Prostate gland (tissue), 2 donors: ENCODE data around the gene CDHR2.

Experiments used
- POLR2A ChIP-seq: fragments of 450-650 bp; IDR thresholded peaks from one replicate; pipeline ENCODE4 v1.6.1; 2016; ENCODE audit warnings: antibody characterized with exemption, mild to moderate bottlenecking
- TF ChIP-seq, protein P1 (sequence below), 4 experiments: fragments of 200-600 bp in 2 of 4; fragments of 450-650 bp in 2 of 4; sonication (generic) in 2 of 4; IDR thresholded peaks; 1 replicate in 3 of 4; 2 replicates in 1 of 4; pipeline ENCODE4 v1.5.1; 2016 to 2019; ENCODE audit warnings: antibody characterized with exemption in 4 of 4, mild to moderate bottlenecking in 2 of 4, moderate library complexity in 2 of 4

DNA sequence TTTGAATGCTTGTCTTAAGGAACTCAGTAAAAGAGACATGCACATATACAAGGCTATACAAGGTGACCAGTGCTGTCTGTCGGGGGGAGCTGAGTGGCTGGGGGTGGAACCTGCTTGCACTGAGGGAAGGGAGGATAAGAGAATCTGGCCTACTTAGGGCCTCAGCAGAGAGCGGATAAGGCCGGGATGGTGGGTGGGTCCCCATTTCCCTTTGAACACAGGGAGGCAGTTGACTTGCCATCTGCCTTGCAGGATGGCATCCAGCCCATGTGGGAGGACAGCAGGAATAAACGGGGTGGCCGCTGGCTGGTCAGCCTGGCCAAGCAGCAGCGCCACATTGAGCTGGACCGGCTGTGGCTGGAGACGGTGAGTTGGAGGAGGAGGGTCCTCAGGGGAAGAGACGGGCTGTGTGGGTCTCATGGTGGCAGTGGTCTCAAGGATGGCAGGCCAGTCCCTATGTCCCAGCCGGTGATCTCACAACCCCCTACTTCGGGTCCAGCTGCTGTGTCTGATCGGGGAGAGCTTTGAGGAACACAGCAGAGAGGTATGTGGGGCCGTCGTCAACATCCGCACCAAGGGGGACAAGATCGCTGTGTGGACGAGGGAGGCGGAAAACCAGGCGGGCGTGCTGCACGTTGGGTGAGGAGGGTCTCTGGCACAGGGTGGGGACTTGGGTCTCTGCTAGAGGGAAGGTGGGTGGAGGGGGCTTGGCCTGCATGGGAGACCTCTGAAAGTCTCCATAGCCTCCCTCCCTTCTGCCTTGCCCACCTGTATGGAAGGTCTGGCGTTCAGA is 95.9 kb downstream of the CDHR2 start:
- TF ChIP-seq, protein P1, sequence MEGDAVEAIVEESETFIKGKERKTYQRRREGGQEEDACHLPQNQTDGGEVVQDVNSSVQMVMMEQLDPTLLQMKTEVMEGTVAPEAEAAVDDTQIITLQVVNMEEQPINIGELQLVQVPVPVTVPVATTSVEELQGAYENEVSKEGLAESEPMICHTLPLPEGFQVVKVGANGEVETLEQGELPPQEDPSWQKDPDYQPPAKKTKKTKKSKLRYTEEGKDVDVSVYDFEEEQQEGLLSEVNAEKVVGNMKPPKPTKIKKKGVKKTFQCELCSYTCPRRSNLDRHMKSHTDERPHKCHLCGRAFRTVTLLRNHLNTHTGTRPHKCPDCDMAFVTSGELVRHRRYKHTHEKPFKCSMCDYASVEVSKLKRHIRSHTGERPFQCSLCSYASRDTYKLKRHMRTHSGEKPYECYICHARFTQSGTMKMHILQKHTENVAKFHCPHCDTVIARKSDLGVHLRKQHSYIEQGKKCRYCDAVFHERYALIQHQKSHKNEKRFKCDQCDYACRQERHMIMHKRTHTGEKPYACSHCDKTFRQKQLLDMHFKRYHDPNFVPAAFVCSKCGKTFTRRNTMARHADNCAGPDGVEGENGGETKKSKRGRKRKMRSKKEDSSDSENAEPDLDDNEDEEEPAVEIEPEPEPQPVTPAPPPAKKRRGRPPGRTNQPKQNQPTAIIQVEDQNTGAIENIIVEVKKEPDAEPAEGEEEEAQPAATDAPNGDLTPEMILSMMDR (IDR thresholded peaks at IDR 0.05): no peak
- TF ChIP-seq POLR2A: no peak
